Measurements from ENCODE around the gene FCHO1.
A peak's percentile ranks its signal among the peaks of the same experiment; 100 is the strongest.

The FCHO1 gene

DNA sequence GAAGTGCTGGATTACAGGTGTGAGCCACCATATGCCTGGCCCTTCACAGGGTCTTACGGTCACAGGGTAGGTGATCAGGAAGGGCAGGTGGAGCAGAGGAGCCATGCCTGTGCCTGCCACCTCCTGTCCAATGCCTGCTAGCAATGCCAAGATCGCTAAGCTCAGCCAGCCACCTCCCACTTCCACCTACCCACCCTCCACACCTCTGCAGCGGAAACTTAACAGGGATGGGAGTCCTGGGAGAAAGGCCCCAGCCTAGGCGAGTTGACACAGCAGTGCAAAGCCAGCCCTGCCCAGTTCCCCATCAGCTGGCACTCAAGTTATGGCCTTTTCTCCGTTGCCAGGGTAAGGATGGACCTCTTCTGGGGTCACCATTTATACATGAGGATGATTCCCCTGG, 15.9 kb upstream of the FCHO1 start:
- DNase-seq (ENCODE audit: low read depth in 2 of 2), result no peak

GRCh38 chr19:17737690-17738153, 13.6 kb upstream of the FCHO1 start:
- no peak for DNase-seq (ENCODE audit: low read depth in 2 of 2)

GRCh38 chr19:17739121-17739875, 12.0 kb upstream of the FCHO1 start:
- DNase-seq (ENCODE audit: low read depth in 2 of 2), result no peak

DNA sequence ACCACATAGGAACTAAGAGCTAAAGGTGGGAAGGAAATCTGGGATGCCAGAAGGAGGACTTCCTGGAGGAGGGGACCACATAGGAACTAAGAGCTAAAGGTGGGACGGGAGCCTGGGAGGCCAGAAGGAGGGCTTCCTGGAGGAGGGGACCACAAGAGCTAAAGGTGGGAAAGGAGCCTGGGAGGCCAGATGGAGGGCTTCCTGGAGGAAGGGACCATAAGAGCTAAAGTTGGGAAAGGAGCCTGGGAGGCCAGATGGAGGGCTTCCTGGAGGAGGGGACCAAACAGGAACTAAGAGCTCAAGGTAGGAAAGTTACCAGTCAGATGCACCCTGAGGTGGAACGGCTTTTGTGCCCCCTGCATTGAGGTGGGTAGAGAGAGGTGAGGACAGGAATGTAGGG, 9.8 kb upstream of the FCHO1 start:
- DNase-seq (ENCODE audit: low read depth in 2 of 2), result no peak

GRCh38 chr19:17743874-17744580, 7.2 kb upstream of the FCHO1 start:
- no peak for DNase-seq (ENCODE audit: low read depth in 2 of 2)

- DNase-seq (ENCODE audit: low read depth in 2 of 2), result peak; percentile 86 to 87
Measured at GRCh38 chr19:17747205-17748098, 3.8 kb upstream of the FCHO1 start.

GRCh38 chr19:17748884-17749638, 2.2 kb upstream of the FCHO1 start:
- no peak for DNase-seq (ENCODE audit: low read depth in 2 of 2)

- DNase-seq (ENCODE audit: low read depth in 2 of 2), result no peak
Measured at GRCh38 chr19:17749912-17750317, 1.4 kb upstream of the FCHO1 start.

DNA sequence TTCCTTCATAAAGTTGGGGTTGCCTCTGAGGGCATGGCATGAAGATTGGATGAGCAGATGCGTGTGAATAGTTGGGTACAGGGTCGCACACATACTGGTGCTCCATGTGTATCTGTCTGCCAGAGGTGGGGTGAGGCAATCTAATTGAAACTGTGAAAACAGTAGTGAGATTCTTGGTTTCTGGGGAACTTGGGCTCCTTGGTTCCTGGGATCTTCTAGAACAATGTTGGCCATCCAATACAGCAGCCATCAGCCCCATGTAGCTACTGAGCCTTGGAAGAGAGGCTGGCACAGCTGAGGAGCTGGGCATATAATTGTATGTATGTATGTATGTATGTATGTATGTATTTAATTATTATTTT, 616 bp downstream of the FCHO1 start:
- DNase-seq (ENCODE audit: low read depth in 2 of 2), result no peak

DNA sequence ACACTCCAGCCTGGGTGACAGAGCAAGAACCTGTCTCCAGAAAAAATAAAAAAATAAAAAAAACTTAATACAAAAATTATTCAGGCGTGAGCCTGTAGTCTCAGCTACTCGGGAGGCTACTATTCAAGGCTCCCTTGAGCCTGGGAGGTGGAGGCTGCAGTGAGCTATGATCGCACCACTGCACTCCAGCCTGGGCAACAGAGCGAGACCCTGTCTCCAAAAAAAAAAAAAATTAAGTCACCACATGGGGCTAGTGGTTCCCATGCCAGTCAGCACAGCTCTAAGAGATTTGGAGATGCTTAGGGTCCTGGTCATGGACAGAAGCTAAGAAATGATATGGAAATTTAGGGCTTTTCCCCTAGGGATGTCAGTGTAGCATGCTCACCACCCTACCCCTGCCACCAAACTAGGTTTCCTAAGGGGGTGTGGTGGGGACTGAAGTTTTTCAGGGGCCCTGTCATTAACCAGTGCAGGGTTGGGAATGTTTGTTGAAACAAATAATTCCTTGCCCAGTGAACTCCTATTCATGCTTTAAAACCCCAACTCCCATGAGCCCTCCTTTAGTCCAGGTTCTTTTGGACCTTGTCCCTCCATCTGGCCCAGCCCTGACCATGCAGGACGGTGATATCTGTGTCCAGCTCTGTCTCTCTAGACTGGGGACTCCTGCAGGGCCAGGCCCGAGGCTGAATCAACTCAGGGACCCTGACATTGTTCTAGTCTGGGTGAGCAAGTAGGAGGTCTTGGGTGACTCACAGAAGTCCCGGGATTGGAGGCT, 1.8 kb downstream of the FCHO1 start:
- no peak for DNase-seq (ENCODE audit: low read depth in 2 of 2)

GRCh38 chr19:17753976-17754375, 2.7 kb downstream of the FCHO1 start:
- DNase-seq (ENCODE audit: low read depth in 2 of 2), result no peak

DNA sequence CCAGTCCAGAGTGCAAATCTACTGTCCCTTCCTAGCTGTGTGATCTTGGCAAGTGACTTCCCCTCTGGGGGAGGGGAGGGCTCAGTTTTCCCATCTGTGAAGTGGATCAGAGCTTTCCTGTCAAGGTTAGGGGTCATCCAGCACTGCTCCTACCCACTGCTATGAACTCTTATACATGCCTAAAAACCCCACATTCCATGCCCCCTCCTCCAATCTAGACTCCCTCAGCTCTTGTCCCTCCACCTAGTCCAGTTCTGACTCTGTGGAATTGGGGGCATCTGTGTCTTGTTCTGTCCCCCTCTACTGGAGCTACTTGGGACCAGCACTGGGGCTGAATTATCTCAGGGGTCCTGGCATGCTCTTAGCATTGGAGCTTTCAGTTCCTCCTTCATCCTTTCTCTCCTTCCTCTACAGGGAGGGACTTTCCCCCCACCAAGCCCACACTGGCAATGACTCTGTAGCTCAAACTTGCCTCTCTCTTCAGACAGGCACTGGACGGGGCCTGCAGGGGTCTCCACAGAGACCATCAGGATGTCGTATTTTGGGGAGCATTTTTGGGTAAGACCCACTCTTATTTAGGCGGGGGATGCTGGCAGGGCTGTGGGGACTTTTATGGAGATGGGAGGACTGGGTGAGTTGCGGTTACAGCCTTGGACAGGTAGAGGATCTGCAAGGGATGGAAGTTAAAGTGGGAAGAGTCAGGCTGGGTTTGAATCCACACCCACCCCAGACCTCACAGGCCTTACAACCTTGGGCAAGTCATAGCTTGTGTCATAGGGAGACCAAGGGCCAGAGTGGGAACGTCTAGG, 3.6 kb downstream of the FCHO1 start:
- no peak for DNase-seq (ENCODE audit: low read depth in 2 of 2)

- DNase-seq (ENCODE audit: low read depth in 2 of 2), result no peak
Measured at GRCh38 chr19:17755443-17755890, 4.2 kb downstream of the FCHO1 start.

DNA sequence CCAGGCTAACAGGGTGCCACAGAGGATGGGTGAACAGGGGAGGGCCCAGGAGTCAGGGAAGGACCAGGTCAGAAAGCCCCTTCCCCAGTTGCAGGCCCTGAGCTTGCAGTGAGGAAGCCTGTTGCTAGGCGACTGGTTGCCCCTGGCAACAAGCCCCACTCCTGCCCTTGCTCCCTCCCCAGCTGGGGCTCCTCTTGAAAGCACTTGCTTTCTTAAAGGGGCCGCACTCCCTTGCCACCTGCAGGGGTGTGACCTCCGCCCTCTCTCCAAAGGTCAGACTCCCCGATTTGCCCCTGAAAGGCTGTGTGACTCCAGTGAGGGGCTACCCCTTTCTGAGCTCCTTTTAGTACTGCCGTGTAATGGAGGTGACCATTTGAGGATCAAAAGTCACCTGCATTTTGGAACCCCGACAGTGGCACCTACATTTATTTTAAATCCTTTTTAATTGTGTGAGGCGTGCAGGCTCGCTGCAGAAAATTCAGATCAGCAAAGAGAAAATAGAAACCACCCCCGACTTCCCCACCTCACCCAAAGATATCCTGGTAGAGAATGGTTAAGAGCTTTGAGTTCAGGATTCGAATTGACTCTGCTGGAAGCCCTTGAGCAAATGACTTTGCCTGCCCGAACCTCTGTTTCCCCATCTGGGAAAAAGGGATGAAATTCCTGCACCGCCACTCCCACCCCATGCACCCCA, 4.8 kb downstream of the FCHO1 start:
- no peak for DNase-seq (ENCODE audit: low read depth in 2 of 2)

DNA sequence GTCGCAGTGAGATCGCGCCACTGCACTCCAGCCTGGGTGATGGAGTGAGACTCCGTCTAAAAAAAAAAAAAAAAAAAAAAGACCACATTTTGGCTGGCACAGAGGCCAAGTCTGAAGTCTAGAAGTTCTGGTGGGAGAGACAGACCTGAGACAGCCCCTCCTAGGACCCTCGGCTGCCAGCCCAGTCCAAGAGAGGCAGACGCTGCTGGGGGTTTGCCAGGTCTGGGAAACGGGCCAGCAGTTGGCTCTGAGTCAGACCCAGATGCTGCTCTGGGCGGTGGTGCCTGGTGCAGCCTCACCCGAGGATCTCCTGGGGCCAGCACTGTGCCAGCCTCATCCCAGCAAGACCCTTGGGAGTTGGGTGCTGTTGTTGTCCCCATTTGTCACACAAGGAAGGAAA, 5.8 kb downstream of the FCHO1 start:
- no peak for DNase-seq (ENCODE audit: low read depth in 2 of 2)

GRCh38 chr19:17758515-17758914, 7.2 kb downstream of the FCHO1 start:
- DNase-seq (ENCODE audit: low read depth in 2 of 2), result no peak

- DNase-seq (ENCODE audit: low read depth in 2 of 2), result no peak
Measured at GRCh38 chr19:17761148-17761547, 9.9 kb downstream of the FCHO1 start.

DNA sequence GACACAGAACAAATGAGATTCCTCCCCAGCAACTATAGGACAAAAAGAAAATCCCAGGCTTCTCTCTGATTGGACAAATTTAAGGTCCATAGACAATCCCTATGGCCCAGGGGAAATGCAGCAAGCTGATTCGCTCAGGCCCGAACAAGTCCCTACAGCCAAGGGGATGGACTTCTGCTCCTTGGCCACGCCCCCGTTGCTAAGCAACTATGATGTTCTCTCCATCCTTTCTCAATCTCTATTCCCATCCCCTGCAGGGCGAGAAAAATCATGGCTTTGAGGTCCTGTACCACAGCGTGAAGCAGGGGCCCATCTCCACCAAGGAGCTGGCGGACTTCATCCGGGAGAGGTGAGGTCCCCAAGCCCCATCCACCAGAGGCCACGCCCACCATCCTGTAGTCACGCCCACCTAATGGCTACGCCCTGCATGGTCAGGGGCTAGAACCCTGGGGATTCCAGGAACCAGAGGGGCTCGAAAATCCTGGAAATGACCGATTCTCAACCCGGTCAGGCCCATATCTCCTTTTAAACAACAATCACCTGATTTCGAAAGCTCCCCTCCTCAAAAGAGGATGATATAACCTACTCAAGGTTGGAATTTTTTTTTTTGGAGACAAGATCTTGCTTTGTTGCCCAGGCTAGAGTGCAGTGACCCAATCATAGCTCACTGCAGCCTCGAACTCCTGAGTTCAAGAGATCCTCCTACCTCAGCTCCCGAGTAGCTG, 11.4 kb downstream of the FCHO1 start:
- no peak for DNase-seq (ENCODE audit: low read depth in 2 of 2)

- DNase-seq (ENCODE audit: low read depth in 2 of 2), result no peak
Measured at GRCh38 chr19:17764348-17764747, 13.1 kb downstream of the FCHO1 start.
